ENCODE measurements around the gene SLC16A5.

The SLC16A5 gene

DNA sequence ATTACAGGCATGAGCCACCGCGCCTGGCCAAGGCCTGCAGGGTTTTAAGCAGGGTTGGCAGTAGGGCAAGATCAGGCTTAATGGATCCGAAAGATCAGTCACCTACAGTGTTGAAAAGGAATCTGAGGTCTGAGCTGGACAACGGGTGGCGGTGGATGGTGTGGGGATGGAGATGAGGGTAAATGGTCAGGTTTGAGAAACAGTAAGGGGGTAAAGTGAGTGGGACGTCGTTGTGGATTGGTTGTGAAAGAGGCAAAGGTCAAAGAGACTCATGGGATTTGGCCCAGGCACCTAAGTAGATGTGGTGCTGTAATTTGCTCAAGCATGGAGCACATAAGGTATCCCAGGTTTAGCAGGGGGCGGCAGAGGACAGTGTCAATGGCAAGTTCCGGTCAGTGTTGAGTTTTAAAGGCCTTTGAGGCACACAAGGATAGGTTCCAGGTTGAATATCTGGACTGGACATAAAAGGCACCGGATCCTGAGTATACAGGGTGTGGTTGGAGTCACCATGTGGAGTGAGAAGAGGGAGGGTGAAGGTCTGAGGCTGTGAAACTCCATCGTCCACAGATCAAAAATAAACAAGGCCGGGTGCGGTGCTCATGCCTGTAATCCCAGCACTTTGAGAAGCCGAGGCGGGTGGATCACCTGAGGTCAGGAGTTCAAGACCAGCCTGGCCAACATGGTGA is 1.1 kb upstream of the SLC16A5 start:
- DNase-seq (ENCODE audit: low spot score), result no peak

DNA sequence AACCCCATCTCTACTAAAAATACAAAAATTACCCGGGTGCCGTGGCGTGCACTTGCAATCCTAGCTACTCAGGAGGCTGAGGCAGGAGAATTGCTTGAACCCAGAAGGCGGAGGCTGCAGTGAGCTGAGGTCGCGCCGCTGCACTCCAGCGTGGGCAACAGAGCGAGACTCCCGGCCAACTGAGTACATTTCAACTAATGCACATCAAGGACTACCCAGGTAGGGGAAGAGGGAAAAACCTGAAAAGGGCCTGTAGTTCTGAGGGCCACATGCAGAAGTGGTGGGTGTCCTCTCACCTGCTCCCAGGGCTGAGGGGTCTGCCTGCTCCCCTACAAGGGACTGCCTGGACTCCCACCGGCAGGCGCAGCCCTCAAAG is 584 bp upstream of the SLC16A5 start:
- DNase-seq (ENCODE audit: low spot score), result no peak

DNA sequence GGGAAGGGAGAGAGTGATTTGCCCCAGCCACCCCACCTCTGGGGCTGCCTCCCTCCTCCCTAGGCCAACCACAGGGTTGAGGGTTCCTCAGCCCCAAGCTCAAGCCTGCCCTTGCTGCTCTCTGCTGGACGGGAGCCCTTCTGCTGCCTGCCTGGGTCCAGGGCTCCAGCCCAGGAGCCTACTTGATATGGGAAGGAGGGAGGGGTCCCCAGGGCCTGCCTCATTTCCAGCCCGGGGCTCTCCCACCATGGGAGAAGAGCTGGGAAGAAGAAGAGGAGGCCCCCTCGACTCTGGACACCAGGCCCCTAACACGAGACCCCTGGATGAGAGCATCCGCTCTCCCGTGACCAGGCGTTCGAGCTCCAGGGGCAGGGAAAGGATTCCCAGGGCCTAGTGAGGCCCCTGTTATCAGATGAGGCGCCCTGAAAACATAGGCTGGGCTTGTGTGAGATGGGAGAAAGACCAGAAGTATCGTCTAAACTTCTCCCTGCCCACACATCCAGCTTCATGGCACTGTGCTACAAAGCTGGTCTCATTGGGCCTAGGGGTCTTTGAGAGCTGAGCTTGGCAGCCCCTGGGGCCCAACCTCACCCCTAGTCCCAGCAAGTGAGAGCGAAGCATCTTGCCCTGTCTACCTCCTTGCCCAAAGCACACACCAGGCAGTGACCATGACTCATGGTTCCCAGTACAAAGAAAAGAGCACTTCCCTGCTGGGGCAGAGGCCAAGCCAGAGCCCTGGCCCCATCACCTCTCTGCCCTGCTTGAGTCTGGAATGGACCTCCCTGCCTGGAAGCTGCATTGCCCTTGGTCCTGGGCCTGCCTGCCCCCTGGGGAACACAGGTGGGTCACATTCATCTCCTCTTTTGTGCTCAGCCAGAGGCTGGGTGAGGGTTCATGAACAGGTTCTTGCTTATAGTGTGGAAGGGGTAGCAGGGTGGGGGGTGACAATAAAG is 987 bp downstream of the SLC16A5 start:
- no peak for DNase-seq (ENCODE audit: low spot score)

DNA sequence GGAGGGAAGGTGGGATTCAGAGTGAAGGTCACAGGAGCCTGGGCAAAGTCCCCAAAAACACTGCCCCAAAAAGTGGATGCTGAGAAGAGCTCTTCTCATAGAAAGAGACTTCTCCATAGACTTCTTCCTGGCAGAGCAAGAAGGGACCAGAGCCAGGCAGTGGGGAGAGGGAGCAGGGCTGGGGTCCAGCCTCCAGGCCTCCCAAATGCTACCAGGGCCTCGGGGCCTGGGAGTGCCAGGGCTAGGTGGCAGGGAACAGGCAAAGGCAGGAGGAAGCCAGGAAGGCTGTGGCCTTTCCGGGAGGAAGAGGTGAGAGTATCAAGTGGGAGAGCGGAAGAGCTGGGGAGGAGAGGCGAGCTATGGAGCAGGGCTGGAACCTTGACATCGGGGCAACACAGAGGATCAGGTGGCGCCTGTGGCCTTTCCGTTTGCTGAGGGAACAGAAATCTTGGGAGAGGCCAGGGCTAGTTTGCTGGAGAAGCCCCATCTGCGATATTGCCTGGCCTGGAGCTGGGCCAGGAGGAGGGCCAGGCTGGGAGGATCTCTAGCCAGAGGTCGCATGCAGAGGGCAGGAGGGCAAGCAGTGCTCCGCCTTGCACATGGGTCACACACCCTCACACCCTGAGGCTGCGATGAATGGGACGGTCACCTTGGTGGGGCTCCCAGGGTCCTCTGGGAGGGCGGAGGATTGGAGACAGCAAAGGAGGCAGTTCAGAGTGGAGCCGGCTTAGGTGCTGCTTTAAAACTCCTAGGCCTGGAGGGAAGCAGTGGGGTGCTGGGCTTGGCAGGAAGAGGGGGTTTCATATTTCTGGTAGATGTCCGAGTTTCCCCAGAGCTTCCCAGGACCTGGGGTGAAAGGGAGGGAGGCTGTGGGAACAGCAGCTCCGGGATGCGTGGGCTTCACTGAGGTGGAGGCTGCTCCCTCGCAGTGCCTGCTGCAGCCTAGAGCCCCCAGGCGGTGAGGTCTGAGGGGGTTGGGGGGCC is 3.4 kb downstream of the SLC16A5 start:
- peak; percentile 35 for DNase-seq (ENCODE audit: low spot score)

DNA sequence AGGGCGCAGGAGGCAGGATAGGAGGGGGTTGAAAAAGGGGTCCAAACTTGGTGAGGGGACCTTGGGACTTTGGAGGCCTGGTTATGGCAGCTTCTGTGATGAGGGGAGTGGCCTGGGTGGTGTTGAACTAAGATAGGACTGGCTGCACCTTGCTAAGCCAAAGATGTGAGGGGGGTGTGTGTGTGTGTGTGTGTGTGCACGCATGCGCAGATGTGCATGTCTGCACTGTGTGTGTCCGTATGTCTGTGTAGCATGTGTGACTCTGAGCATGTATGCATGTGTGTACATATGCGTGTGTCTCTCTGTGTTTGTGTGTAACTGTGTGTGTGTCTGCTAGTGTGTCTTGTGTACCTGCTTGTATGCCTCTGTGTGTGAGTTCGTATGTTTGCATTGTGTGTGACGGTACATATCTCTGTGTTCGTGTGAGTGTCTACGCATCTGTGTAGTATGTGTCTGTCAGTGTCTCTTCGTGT is 4.1 kb downstream of the SLC16A5 start:
- DNase-seq (ENCODE audit: low spot score), result no peak

DNA sequence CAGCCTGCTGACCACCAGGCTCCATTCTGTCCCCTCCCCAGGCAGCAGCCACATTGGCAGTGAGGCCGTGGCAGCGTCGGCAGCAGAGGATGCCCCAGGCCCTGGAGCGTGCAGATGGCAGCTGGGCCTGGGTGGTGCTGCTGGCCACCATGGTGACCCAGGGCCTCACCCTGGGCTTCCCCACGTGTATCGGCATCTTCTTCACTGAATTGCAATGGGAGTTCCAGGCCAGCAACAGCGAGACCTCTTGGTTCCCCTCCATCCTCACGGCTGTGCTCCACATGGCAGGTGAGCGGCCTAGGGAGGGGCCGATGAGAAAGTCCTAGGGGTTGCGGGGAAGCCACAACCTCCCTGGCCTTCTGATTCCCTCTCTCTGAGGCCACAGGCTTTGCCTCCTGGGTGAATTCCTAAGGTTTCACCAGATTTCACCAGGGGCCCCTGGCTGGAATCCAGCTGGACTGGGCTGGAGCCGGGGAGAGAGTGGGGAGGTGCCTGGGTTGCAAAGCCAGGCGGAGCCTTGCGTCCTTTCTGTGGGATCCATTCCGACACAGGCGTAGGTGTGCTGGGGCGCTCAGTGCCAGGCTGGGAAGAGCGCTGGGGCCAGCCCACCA is 5.9 kb downstream of the SLC16A5 start:
- no peak for DNase-seq (ENCODE audit: low spot score)

DNA sequence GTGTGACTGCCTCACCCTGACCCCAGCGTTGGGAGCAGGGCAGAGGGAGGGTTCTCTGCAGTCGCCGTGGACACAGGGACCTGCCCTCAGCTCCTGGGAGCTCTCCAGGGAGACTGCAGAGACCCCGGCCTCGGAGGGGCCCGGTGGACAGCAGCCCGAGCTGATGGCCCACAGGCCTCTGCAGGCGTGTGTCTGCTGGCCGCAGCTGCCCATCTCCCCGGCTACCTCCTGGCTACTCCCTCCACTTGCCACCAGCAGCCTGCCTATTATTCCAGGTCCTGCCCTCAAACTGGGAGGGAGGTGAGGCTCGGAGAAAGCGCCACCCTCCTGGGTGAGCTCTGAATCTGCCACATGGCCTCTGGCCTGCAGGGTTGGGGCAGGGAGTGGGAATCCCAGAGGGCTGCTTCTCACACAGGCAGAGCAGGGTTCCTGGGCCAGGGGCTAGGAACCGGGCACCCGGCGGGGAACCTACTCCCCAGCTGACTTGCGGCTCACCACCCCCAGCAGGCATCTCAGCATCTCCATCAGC is 7.2 kb downstream of the SLC16A5 start:
- no peak for DNase-seq (ENCODE audit: low spot score)

DNA sequence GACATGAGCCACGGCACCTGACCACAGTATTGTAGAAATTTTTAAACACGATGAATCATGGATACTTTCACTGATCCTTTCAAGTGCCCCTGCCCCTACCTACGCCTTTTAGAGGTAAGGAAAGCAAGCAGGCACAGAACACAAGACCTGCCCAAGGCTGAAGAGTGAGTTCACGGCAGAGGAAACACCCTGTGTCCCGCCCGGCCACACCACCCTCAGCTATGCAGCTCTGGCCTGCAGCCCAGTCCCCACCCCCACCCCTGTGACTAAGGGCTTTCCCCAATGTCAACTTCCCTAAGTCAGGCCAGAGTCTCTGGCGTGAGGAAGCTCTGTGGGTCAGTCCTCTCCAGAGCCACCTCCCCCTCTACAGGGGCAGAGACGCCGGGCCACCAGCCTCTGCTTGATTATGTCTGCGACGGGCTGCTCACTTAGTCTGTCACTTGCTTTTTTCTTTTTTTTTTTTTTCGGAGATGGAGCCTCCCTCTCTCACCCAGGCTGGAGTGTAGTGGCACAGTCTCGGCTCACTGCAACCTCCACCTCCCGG is 8.4 kb downstream of the SLC16A5 start:
- peak; percentile 74 for DNase-seq (ENCODE audit: low spot score)

DNA sequence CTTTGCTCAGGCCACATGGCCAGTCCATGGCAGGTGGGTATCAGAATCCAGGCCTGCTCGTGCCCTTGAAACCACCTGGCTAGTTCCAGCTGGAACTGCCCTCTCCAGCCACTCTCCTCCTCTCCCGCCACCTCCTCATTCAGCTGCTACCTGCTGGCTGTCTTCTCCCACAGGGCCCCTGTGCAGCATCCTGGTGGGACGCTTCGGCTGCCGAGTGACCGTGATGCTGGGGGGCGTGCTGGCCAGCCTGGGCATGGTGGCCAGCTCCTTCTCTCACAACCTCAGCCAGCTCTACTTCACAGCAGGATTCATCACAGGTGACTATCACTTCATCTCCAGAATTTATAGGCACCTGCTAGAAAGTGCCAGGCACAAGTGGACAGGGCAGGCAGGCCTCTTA is 10.1 kb downstream of the SLC16A5 start:
- DNase-seq (ENCODE audit: low spot score), result no peak

DNA sequence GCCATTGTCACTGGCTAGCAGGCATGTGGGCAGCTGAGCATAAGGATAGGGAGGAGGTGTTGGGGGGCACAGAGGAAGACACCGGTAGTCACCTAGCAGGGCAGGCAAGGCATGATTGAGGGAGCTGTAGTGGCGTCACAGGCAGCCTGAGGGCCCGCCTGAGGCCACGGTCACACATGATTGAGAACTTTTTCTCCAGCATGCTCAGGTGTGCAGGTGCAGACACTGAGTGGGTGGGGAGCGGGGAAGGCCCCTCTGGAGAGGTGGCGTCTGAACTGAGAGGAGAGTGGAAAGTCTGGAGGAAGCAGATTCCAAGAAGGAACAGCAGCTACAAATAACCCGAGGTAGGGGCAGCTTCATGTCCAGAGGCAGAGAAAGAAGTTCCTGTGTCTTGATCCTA is 11.1 kb downstream of the SLC16A5 start:
- DNase-seq (ENCODE audit: low spot score), result no peak

DNA sequence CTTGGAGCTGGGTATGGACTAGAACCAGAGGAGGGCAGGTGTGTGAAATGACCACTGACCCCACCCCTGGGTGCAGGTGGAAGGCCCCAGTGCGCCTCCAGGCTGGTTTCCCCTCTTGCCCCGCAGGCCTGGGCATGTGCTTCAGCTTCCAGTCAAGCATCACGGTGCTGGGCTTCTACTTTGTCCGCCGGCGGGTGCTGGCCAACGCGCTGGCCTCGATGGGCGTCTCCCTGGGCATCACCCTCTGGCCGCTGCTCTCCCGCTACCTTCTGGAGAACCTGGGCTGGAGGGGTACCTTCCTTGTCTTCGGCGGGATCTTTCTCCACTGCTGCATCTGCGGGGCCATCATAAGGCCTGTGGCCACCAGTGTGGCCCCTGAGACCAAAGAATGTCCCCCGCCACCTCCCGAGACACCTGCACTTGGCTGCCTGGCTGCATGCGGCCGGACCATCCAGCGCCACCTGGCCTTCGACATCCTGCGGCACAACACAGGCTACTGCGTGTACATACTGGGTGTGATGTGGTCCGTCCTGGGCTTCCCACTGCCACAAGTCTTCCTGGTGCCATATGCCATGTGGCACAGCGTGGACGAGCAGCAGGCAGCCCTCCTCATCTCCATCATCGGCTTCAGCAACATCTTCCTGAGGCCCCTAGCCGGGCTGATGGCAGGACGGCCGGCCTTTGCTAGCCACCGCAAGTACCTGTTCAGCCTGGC is 12.3 kb downstream of the SLC16A5 start:
- no peak for DNase-seq (ENCODE audit: low spot score)

DNA sequence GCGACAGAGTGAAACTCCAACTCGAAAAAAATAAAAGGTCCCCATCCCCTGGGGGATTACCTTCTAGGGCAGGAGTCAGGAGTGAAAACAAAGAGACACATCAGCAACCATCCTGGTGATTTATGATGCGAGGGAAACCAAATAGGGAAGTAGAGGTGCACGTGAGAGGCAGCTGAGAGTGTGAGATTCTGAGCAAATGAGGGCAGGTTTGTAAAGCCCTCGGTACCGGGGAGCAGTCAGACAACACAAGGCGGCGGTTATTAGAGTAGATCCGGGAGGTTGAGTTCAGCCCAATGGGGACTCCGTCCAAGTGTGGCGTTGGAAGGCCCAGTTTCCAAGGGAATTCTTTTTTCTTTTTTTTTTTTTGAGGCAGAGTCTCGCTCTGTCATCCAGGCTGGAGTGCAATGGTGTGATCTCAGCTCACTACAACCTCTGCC is 14.6 kb downstream of the SLC16A5 start:
- DNase-seq (ENCODE audit: low spot score), result no peak

DNA sequence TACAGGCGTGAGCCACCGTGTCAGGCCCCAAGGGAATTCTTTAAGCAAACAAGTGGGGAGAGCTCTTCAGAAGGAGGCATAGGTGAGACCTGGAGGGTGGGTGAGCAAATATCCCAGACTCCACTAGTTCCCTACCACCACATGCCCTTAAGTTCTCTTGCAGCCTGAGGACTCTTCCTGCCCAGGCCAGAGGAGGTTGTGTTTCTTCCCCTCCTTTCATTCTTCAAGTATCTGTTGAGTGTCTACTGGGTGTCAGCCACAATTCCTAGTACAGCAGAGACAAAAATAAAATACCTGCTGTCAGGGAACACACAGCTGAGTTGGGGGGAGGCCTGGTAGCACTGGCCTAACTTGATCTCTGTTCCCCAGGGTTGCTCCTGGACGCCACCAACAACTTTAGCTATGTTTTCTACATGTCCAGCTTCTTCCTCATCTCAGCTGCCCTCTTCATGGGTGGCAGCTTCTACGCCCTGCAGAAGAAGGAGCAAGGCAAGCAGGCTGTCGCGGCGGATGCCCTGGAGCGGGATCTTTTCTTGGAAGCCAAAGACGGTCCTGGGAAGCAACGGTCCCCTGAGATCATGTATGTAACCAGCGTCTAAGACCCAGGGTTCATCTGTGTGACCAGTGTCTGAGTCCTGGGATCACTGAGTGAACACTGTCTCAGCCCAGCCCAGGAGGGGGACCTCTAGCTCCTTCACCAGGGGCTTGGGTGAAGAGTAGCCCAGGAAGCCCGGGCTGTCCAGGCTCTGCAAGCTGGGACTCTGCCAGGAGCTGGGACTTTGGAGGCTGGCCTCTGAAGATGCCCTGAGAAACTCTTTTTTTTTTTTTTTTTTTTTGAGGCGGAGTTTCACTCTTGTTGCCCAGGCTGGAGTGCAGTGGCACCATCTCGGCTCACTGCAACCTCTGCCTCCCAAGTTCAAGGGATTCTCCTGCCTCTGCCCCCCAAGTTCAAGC is 16.1 kb downstream of the SLC16A5 start:
- no peak for DNase-seq (ENCODE audit: low spot score)

DNA sequence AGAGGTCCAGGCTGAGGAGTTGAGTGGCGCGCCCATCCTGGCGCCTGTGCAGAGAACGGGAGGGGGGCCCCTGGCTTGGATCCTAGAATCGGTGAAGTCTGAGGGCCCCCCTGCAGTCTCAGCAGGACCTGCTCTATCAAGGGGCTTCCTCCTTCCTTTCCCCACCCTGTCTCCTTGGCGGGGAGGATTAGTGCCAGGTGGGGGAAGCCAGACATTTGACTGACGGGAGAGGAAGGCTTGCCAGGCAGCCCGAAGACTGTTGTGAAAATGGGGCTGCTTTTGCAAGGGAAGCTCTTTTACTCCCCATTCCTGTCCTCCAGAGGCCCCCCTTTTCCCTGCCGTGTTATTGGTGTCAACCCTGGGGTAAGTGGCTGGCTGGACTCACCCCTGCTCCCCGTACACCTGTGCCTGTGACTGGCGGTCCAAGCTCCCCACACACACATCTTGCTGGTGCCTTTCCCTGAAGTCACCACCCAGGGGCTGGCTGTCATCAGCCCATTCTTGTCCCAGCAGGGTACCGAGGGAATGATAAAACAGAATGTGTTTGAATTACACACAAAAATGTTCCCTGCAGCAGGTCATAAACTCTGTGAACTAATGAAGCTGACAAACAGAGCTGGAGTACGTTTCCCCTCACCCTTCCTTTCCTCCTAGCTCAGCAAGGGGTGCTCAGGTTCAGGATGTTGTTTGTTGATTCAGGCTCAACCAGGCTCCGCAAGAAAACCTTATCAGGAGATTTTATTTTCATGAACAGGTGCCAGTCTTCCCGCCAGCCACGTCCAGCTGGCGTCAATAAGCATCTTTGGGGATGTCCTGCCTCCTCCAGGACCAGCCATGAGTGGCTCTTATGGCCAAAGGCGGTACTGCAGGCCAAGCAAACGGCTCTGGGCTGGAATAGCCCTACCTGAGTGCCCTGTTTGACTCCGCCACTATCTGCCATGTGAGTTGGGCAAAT is 17.6 kb downstream of the SLC16A5 start:
- DNase-seq (ENCODE audit: low spot score), result peak; percentile 67

DNA sequence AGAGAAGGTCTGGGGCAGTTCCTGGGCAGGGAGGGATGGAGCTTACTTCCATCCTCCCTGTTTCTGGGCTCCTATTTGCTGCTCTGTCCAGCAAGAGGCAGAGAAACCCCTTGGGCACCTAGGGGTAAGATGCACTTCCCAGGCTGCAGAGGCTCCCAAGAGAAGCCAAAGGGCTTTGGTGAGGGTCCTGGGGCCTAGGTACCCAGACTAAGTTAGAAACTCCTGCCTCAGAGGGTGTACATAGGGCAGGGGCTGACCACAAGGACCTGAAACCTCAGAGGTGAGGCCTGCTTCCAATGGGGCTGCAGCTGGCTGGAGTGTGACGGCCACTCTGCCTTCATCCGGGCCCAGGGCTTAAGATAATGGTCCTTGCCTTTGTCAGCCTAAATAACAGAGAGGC is 20.4 kb downstream of the SLC16A5 start:
- DNase-seq (ENCODE audit: low spot score), result no peak

DNA sequence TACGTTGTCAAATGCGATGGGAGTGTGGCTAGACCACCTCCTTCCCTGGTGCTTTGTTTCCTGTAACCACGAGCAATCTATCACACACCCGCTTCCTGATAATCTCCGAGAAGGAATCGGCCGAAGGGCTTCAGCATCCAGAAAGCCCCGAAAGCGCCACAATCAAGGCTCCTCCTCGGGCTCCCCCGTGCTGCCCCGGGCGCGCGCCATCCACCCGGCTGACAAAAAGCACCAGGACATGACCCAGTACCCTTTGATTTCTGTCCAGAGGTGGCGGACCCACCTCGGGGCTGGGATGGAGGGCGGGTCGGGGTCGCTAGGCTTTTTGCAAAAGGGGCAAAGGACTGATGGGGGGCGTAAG is 21.3 kb downstream of the SLC16A5 start:
- no peak for DNase-seq (ENCODE audit: low spot score)

DNA sequence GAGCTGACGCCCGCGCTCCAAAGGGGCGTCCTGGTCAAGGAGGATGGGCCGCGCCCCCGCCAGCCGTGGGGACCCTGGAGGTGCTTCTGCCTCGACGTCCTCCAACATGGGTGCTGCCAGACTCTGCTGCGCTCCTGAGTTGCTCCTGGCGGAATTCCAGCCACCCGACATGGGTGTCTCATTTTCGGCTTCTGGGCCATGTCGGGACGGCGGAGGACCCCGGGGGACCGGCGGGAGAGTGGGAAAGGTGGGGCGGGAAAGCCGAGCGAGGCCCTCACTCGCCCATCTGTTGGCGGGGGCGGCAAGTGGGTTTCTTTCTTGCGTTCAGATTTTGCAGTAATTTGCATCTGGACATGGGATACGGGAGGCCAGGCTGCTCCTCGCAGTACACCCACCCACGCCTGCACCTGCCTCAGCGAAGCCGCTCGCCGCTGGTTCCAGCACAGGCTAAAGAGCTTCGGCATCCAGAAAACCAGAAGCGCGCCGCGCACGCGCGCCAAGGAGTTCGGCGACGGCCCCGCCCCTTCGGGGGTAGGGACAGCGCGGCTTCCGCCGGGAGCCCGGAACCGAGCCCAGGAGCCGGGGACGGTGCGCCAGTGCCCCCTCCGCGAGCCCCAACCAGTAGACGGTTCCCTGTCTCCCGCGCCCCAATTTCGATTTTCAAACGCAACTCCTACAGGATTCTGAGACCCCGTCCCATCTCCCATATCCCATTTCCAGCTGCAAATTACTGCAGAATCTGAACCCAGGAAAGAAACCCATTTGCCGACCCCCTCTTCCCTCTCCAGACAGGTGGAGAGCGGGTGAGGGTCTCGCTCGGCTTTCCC is 21.9 kb downstream of the SLC16A5 start, which contains the start of gene ARMC7:
Gene ARMC7 (plus strand): TSS at position 563 of the 827 bp plus-strand sequence. CDS start 320 bp downstream, outside the sequence.
- peak; percentile 81 for DNase-seq (ENCODE audit: low spot score)

All from HuH-7.5 (cell line).